ENCODE data around the gene DHX38. TPM values are rescaled to one million over a fixed set of nuclear protein-coding genes. Genes with fewer than 3 reads are reported as not detected.

The DHX38 gene
- total RNA-seq, 1 donor from 2014 or later: 31.6 TPM

GRCh38 chr16:72123426-72123825 lies 29.8 kb downstream of the DHX38 start:
- no peak overlapping the region for H2AFZ ChIP-seq (replicated peaks)
- no peaks in the 10 kb centered on the region for H3K9me3 ChIP-seq (ENCODE audit: low read depth)
- no peaks in the 10 kb centered on the region for H3K36me3 ChIP-seq
- TF ChIP-seq CTCF (IDR thresholded peaks at IDR 0.05) (no peak), EZH2 (IDR thresholded peaks at IDR 0.05) (no peak), EZH2phosphoT487 (IDR thresholded peaks at IDR 0.05) (no peak)
- H3K4me1 ChIP-seq: peaks cover 8% of the 10 kb centered on the region
- H3K79me2 ChIP-seq (ENCODE audit: low read depth): no peaks in the 10 kb centered on the region
- H3K4me3 Mint-ChIP-seq: no peak overlapping the region
- peaks cover 3% of the 10 kb centered on the region for H3K36me3 Mint-ChIP-seq
- no peak overlapping the region for H3K27ac ChIP-seq
- H3K27me3 ChIP-seq: no peaks in the 10 kb centered on the region
- no peaks in the 10 kb centered on the region for H3K9me3 Mint-ChIP-seq
- H3F3A ChIP-seq (ENCODE audit: low read depth): peaks cover 2% of the 10 kb centered on the region
- no peak overlapping the region for H3K4me3 ChIP-seq
- no peak overlapping the region for H3K4me2 ChIP-seq
- no peak overlapping the region for H3K9ac ChIP-seq
- DNase-seq (ENCODE audit: low spot score): no peak
- H4K20me1 ChIP-seq (ENCODE audit: low read depth): no peaks in the 10 kb centered on the region
- peaks cover 21% of the 10 kb centered on the region for H3K4me1 Mint-ChIP-seq
- peaks cover 3% of the 10 kb centered on the region for H3K27me3 Mint-ChIP-seq (ENCODE audit: insufficient read depth, low read depth)
- H3K27ac Mint-ChIP-seq: peak overlapping the region; percentile 63

- Histone ChIP-seq H3K36me3 (no peaks in the 10 kb centered on the region), H3K4me2 (no peak overlapping the region), H3F3A (ENCODE audit: low read depth) (peaks cover 8% of the 10 kb centered on the region), H3K27me3 (no peaks in the 10 kb centered on the region), H3K9ac (no peak overlapping the region), H3K4me3 (no peak overlapping the region), H3K9me3 (ENCODE audit: low read depth) (no peaks in the 10 kb centered on the region), H2AFZ (replicated peaks) (no peak overlapping the region), H3K79me2 (ENCODE audit: low read depth) (no peaks in the 10 kb centered on the region), H3K4me1 (peaks cover 16% of the 10 kb centered on the region), H4K20me1 (ENCODE audit: low read depth) (no peaks in the 10 kb centered on the region), H3K27ac (no peak overlapping the region)
- no peak for DNase-seq (ENCODE audit: low spot score)
- Mint-ChIP-seq H3K36me3 (peaks cover under 1% of the 10 kb centered on the region), H3K27me3 (ENCODE audit: insufficient read depth, low read depth) (peaks cover 3% of the 10 kb centered on the region), H3K4me3 (no peak overlapping the region), H3K9me3 (no peaks in the 10 kb centered on the region), H3K4me1 (peaks cover 24% of the 10 kb centered on the region), H3K27ac (no peak overlapping the region)
- no peak for TF ChIP-seq CTCF (IDR thresholded peaks at IDR 0.05)
- TF ChIP-seq EZH2 (IDR thresholded peaks at IDR 0.05): no peak
- no peak for TF ChIP-seq EZH2phosphoT487 (IDR thresholded peaks at IDR 0.05)
Measured at GRCh38 chr16:72124148-72124547, 30.5 kb downstream of the DHX38 start.

- Histone ChIP-seq H2AFZ (replicated peaks) (peak overlapping the region; percentile 77), H3K4me3 (no peak overlapping the region), H3K27ac (no peak overlapping the region)
Measured at GRCh38 chr16:72124761-72125634, 31.4 kb downstream of the DHX38 start.

More at GRCh38 chr16:72124761-72125634, 31.4 kb downstream of the DHX38 start:
- peaks cover 24% of the 10 kb centered on the region for H3K4me1 Mint-ChIP-seq
- H3K36me3 Mint-ChIP-seq: no peaks in the 10 kb centered on the region
- Histone ChIP-seq H3K9ac (no peak overlapping the region), H3K9me3 (ENCODE audit: low read depth) (no peaks in the 10 kb centered on the region), H3K4me2 (no peak overlapping the region), H3K79me2 (ENCODE audit: low read depth) (no peaks in the 10 kb centered on the region), H3F3A (ENCODE audit: low read depth) (peaks cover 11% of the 10 kb centered on the region), H3K27me3 (no peaks in the 10 kb centered on the region), H3K4me1 (peaks cover 20% of the 10 kb centered on the region), H4K20me1 (ENCODE audit: low read depth) (no peaks in the 10 kb centered on the region), H3K36me3 (no peaks in the 10 kb centered on the region)
- H3K27me3 Mint-ChIP-seq (ENCODE audit: insufficient read depth, low read depth): peaks cover 3% of the 10 kb centered on the region
- no peaks in the 10 kb centered on the region for H3K9me3 Mint-ChIP-seq
- no peak overlapping the region for H3K4me3 Mint-ChIP-seq
- TF ChIP-seq CTCF (IDR thresholded peaks at IDR 0.05) (peak; percentile 84), EZH2 (IDR thresholded peaks at IDR 0.05) (no peak)
- DNase-seq (ENCODE audit: low spot score): peak; percentile 80
- peak overlapping the region; percentile 61 for H3K27ac Mint-ChIP-seq

All from neural progenitor cell (in vitro differentiated cells).